K562 (cell line): ENCODE data around the gene MYCT1. TPM values are rescaled to one million over a fixed set of nuclear protein-coding genes. Genes with fewer than 3 reads are reported as not detected.
"Not testable (repeated sequence)": the region's sequence is repeated elsewhere in the genome, so short reads cannot be mapped to it uniquely, and the experiment has no call there.

Source experiments
- ATAC-seq: fragments of 200-7000 bp; cut with Tn5 transposase; 3 replicates; pipeline ENCODE4 v1.9.1; 2020; ENCODE audit warnings: moderate library complexity
- BruUV-seq: library from RNA; stranded (reverse); fragments of 400-500 nt; replicated peaks from 2 replicates; lab custom pipeline; 2021; lab: Mats Ljungman, UMichigan
- CTCF ChIA-PET: fragments of 300-600 bp; formaldehyde crosslinking; extraction: SDS; loops from one replicate; lab custom pipeline; 2021; ENCODE audit warnings: low intra/inter-chr PET ratio; lab: Yijun Ruan, JAX
- POLR2A ChIA-PET: fragments of 300-600, 350-650 bp; sonication (Branson Sonifier 250); formaldehyde crosslinking; extraction: SDS; loops from one replicate; lab custom pipeline; 2021; ENCODE audit warnings: antibody characterized with exemption, inconsistent platforms; lab: Yijun Ruan, JAX
- DNase-seq, 4 experiments: peaks; one replicate each; pipeline versions ENCODE4 v3.0.0 to v3.0.0-alpha.2; 2011 to 2018; ENCODE audit warnings: low spot score in 3 of 4, mixed read lengths in 3 of 4; ENCODE audit errors: extremely low read depth in 1 of 4
- FAIRE-seq: peaks from 2 replicates; lab custom pipeline; 2011; peaks lifted over from hg19 to GRCh38; lab: Jason Lieb, UNC
- H2AFZ ChIP-seq: 2 replicates; pipeline ENCODE4 v1.6.0; 2011; ENCODE audit warnings: low read depth, low read length, control low read depth, inconsistent platforms
- H3K27ac ChIP-seq: fragments of 200-600 bp; 3 replicates; pipeline ENCODE4 v1.8.0; 2011; ENCODE audit warnings: low read depth, mild to moderate bottlenecking, control low read depth, inconsistent platforms, low read length, moderate library complexity, mixed read lengths; ENCODE audit errors: extremely low read depth
- H3K27me3 ChIP-seq, 2 experiments: fragments of 300-600 bp in 1 of 2; 2 replicates in 1 of 2; 3 replicates in 1 of 2; pipeline versions ENCODE4 v1.6.0 to v1.8.0; 2011; ENCODE audit warnings: inconsistent platforms in 2 of 2, low read length in 2 of 2, mild to moderate bottlenecking in 1 of 2, mixed read lengths in 1 of 2, moderate library complexity in 1 of 2; ENCODE audit not compliant: control insufficient read depth in 2 of 2, insufficient read depth in 2 of 2
- H3K36me3 ChIP-seq: fragments of 300-600 bp; 3 replicates; pipeline ENCODE4 v1.8.0; 2011; ENCODE audit warnings: mild to moderate bottlenecking, low read length, inconsistent platforms; ENCODE audit not compliant: control insufficient read depth, insufficient read depth
- H3K4me1 ChIP-seq, 2 experiments: fragments of 200-600 bp in 1 of 2; replicated peaks in 1 of 2; 2 replicates in 1 of 2; 3 replicates in 1 of 2; pipeline versions ENCODE4 v1.5.1 to v1.8.0; 2011; ENCODE audit warnings: inconsistent platforms in 2 of 2, low read length in 2 of 2, mild to moderate bottlenecking in 1 of 2, mixed read lengths in 1 of 2, moderate library complexity in 1 of 2; ENCODE audit not compliant: control insufficient read depth in 2 of 2, insufficient read depth in 2 of 2
- H3K4me2 ChIP-seq: 2 replicates; pipeline ENCODE4 v1.6.1; 2011; ENCODE audit warnings: low read length, control low read depth, inconsistent platforms, mixed read lengths; ENCODE audit not compliant: insufficient read depth
- H3K4me3 ChIP-seq: fragments of 200-600 bp; sonication (generic), shearing (Covaris generic); 2 replicates; pipeline ENCODE4 v1.5.1; 2016; ENCODE audit warnings: control low read depth, inconsistent platforms
- H3K79me2 ChIP-seq: fragments of 200-600 bp; 3 replicates; pipeline ENCODE4 v1.8.0; 2011; ENCODE audit warnings: low read length, inconsistent platforms; ENCODE audit not compliant: control insufficient read depth, insufficient read depth
- H3K9ac ChIP-seq, 2 experiments: 2 replicates each; pipeline versions ENCODE4 v1.6.0 to v1.6.1; 2011; ENCODE audit warnings: low read depth in 2 of 2, low read length in 2 of 2, control low read depth in 1 of 2, inconsistent platforms in 1 of 2, mild to moderate bottlenecking in 1 of 2, mixed read lengths in 1 of 2; ENCODE audit not compliant: insufficient read depth in 1 of 2
- H3K9me1 ChIP-seq: one replicate; pipeline ENCODE4 v1.6.0; 2011; ENCODE audit warnings: inconsistent platforms, mild to moderate bottlenecking, low read length, moderate library complexity; ENCODE audit not compliant: control insufficient read depth, insufficient read depth
- H3K9me3 ChIP-seq: replicated peaks from 2 replicates; pipeline ENCODE4 v1.5.1; 2011; ENCODE audit warnings: low read depth, low read length, inconsistent platforms; ENCODE audit not compliant: control insufficient read depth, insufficient read depth
- H4K20me1 ChIP-seq: replicated peaks from 2 replicates; pipeline ENCODE4 v1.6.1; 2011; ENCODE audit warnings: low read length, inconsistent platforms, mixed read lengths; ENCODE audit not compliant: control insufficient read depth, insufficient read depth
- ATF6 ChIP-seq: sonication (generic); formaldehyde crosslinking; IDR thresholded peaks from 2 replicates; pipeline ENCODE4 v1.4.0; 2020; ENCODE audit warnings: mild to moderate bottlenecking, missing genetic modification reagents
- C11orf30 ChIP-seq: fragments of 450-650 bp; IDR thresholded peaks from 2 replicates; pipeline ENCODE4 v1.6.1; 2016; ENCODE audit warnings: low read depth, mild to moderate bottlenecking
- CEBPG ChIP-seq, 3 experiments: fragments of 200-800 bp in 1 of 3; sonication (Bioruptor generic) in 1 of 3; sonication (generic) in 1 of 3; formaldehyde crosslinking in 1 of 3; IDR thresholded peaks in 2 of 3; conservative IDR thresholded peaks in 1 of 3; 2 replicates each; pipeline versions ENCODE4 v1.6.1 to v1.8.0; 2016 to 2022; ENCODE audit warnings: missing compliant biosample characterization in 2 of 3, missing genetic modification characterization in 2 of 3, mild to moderate bottlenecking in 1 of 3, missing genetic modification reagents in 1 of 3
- GABPA ChIP-seq: fragments of 200-800 bp; sonication (Bioruptor generic); conservative IDR thresholded peaks from 2 replicates; pipeline ENCODE4 v1.6.1; 2016; ENCODE audit warnings: low read depth, missing genetic modification characterization, missing compliant biosample characterization
- MYBL2 ChIP-seq, 2 experiments: fragments of 450-650 bp in 1 of 2; sonication (generic) in 1 of 2; formaldehyde crosslinking in 1 of 2; IDR thresholded peaks; 2 replicates each; pipeline versions ENCODE4 v1.6.1 to v1.8.1; 2017 to 2022; ENCODE audit warnings: borderline replicate concordance in 1 of 2, inconsistent platforms in 1 of 2, low read depth in 1 of 2, mild to moderate bottlenecking in 1 of 2, missing genetic modification reagents in 1 of 2, moderate library complexity in 1 of 2
- NR2C1 ChIP-seq, 2 experiments: fragments of 450-650 bp; IDR thresholded peaks; 2 replicates each; pipeline ENCODE4 v1.6.1; 2017; ENCODE audit warnings: mild to moderate bottlenecking in 2 of 2, antibody characterized with exemption in 1 of 2, inconsistent platforms in 1 of 2, missing compliant biosample characterization in 1 of 2, missing genetic modification characterization in 1 of 2
- NR2C2 ChIP-seq, 2 experiments: fragments of 200-800 bp in 1 of 2; sonication (Bioruptor generic) in 1 of 2; sonication (generic) in 1 of 2; formaldehyde crosslinking in 1 of 2; IDR thresholded peaks; 2 replicates each; pipeline versions ENCODE4 v1.6.1 to v1.8.0; 2016 to 2022; ENCODE audit warnings: mild to moderate bottlenecking in 1 of 2, missing compliant biosample characterization in 1 of 2, missing genetic modification characterization in 1 of 2, missing genetic modification reagents in 1 of 2
- POLR2A ChIP-seq: fragments of 450-650 bp; conservative IDR thresholded peaks from 2 replicates; pipeline ENCODE4 v1.6.1; 2016
- ZC3H8 ChIP-seq: fragments of 450-650 bp; IDR thresholded peaks from 2 replicates; pipeline ENCODE4 v1.6.1; 2017
- ZNF121 ChIP-seq: sonication (generic); formaldehyde crosslinking; conservative IDR thresholded peaks from 2 replicates; pipeline ENCODE4 v1.8.0; 2022; ENCODE audit warnings: missing genetic modification reagents
- ZNF134 ChIP-seq: fragments of 250-450 bp; sonication (Bioruptor Pico); conservative IDR thresholded peaks from 2 replicates; pipeline ENCODE4 v1.4.0; 2020
- ZNF354B ChIP-seq: fragments of 250-450 bp; sonication (Bioruptor Pico); IDR thresholded peaks from 2 replicates; pipeline ENCODE4 v1.4.0; 2020
- ZNF551 ChIP-seq: fragments of 250-450 bp; sonication (Bioruptor Pico); IDR thresholded peaks from 2 replicates; pipeline ENCODE4 v1.5.0; 2021; ENCODE audit warnings: mild to moderate bottlenecking, moderate library complexity
- WGBS: fragments of 100-300 bp; shearing (Covaris generic); methylation state at CpG from one replicate; pipeline ENCODE4 v1.1.6; 2016; ENCODE audit warnings: low coverage, mixed read lengths; ENCODE audit not compliant: insufficient coverage; ENCODE audit errors: missing lambda C conversion rate; 5-methylcytosine and 5-hydroxymethylcytosine counted together
- in situ Hi-C: fragments of 300-500 bp; cut with MboI; formaldehyde crosslinking; loops from 4 replicates; pipeline ENCODE4 v1.15.0; 2018; ENCODE audit warnings: inconsistent platforms, mixed read lengths
- intact Hi-C: fragments of 100-400 bp; cut with micrococcal nuclease; formaldehyde crosslinking; loops from 2 replicates; pipeline ENCODE4 v1.14.2; 2022
- polyA plus RNA-seq, 8 experiments: library from polyadenylated mRNA; depleted of rRNA in 4 of 8; stranded (reverse) in 5 of 8; unstranded in 3 of 8; fragments of >200 nt; fragmentation: Nextera tagmentation in 2 of 8; fragmentation: Illumina TruSeq in 1 of 8; extraction: Ambion mirVana in 2 of 8; extraction: Trizol in 1 of 8; gene quantifications; 2 replicates each; pipeline versions ENCODE4 v1.2.1 to v1.2.3, GENCODE V29; 2011 to 2014; ENCODE audit warnings: inconsistent platforms in 1 of 8, missing spikeins in 1 of 8
- total RNA-seq, 7 experiments: library from RNA; depleted of rRNA in 6 of 7; stranded (reverse); fragments of >200 nt in 6 of 7; fragmentation: Illumina TruSeq in 2 of 7; extraction: Trizol in 2 of 7; gene quantifications; 2 replicates each; pipeline versions ENCODE4 v1.2.1 to v1.2.3, GENCODE V29; 2011 to 2021; ENCODE audit warnings: low replicate concordance in 1 of 7

Gene MYCT1
- total and polyA plus RNA-seq, 9 of the 15 experiments (the other 6 are each of a cell fraction or from before 2014, with no cell fraction given): 0.04 to 0.28 (median 0.08) TPM; not detected in 2

- TF ChIP-seq NR2C1 (IDR thresholded peaks at IDR 0.05) (no peak), NR2C1 (tag; IDR thresholded peaks at IDR 0.05) (no peak), POLR2A (no peak), ZNF354B (no peak), CEBPG (CRISPR knock-in tag; IDR thresholded peaks at IDR 0.05) (no peak), CEBPG (tag; conservative IDR thresholded peaks at IDR 0.05 in 1 of 2, IDR thresholded peaks at IDR 0.05 in 1 of 2) (no peak)
Measured at GRCh38 chr6:152682141-152682540, 15.6 kb upstream of the MYCT1 start (continued).

- BruUV-seq, H3K9me1 ChIP-seq, H3K36me3 ChIP-seq, H3K4me2 ChIP-seq, H2AFZ ChIP-seq, H3K27me3 ChIP-seq, H3K9ac ChIP-seq, H3K4me3 ChIP-seq, ATAC-seq, H3K4me1 ChIP-seq, FAIRE-seq, in situ Hi-C loops, H3K27ac ChIP-seq, H4K20me1 ChIP-seq, DNase-seq, intact Hi-C loops, H3K9me3 ChIP-seq, POLR2A ChIA-PET, H3K79me2 ChIP-seq, CTCF ChIA-PET: not testable (repeated sequence)
- WGBS: 1% methylated on average over 8 of the region's 8 CpGs
Measured at GRCh38 chr6:152682935-152683334, 14.8 kb upstream of the MYCT1 start.

GRCh38 chr6:152685819-152686218 lies 11.9 kb upstream of the MYCT1 start:
- Histone ChIP-seq H3K4me2 (no peak overlapping the region), H3K4me3 (no peak overlapping the region), H2AFZ (no peak overlapping the region), H3K79me2 (no peaks in the 10 kb centered on the region), H4K20me1 (no peaks in the 10 kb centered on the region), H3K9me3 (no peaks in the 10 kb centered on the region), H3K27ac (no peak overlapping the region), H3K36me3 (no peaks in the 10 kb centered on the region), H3K27me3 (no peaks in the 10 kb centered on the region), H3K9me1 (no peaks in the 10 kb centered on the region), H3K4me1 (no peaks in the 10 kb centered on the region), H3K9ac (no peak overlapping the region)
- no peak for DNase-seq
- ChIA-PET CTCF (no interaction called here), POLR2A (no interaction called here)
- no TSS peak for BruUV-seq
- under 1% methylated on average over 12 of the region's 12 CpGs for WGBS
- in situ Hi-C loops: no loop called here
- no peak for ATAC-seq
- FAIRE-seq: no peak
- intact Hi-C loops: no loop called here
- TF ChIP-seq ZNF121 (CRISPR knock-in tag) (no peak), ZNF551 (CRISPR knock-in tag) (no peak), NR2C2 (CRISPR knock-in tag; IDR thresholded peaks at IDR 0.05) (no peak), NR2C2 (tag; IDR thresholded peaks at IDR 0.05) (no peak), GABPA (tag) (no peak), ATF6 (no peak), ZC3H8 (no peak), MYBL2 (IDR thresholded peaks at IDR 0.05; ENCODE audit: low read depth) (no peak), MYBL2 (CRISPR knock-in tag; IDR thresholded peaks at IDR 0.05; ENCODE audit: borderline replicate concordance) (no peak), ZNF134 (CRISPR knock-in tag) (no peak), C11orf30 (no peak)
